Measurements from ENCODE around the gene C2orf81.
"Not testable (repeated sequence)": the region's sequence is repeated elsewhere in the genome, so short reads cannot be mapped to it uniquely, and the experiment has no call there.

Gene C2orf81

DNA sequence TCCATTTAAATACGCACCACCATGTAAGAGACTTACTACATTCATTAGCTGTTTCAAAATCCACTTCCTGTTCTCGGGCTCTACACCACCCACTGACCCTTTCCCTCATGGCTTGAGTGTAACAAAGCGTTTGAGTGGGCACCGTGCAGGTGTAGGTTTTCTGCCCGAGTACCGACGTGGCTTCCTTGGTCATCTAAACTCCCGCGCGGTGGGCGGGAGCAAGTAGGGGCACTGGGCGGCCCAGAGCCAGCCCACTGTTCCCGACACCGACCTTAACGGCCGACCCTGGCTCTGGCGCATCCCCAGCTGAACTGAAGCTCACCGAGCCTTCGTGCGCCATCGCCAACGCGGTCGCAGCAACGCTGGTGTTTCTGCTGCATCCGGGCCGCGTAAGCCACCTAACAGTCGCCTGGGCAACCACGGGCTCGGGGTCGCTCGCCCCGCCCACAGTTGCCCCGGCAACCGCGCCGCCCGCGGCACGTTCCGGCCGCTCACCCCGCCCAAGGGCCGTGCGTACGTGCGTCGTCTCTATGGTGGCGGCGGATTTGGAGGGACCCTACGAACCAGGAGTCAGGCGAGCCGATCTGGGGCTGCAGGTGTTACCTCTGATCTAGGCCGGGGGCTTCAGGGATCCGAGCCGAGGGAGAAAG is at the start of gene C2orf81, which contains the start of gene WDR54:
TSS of gene C2orf81 (minus strand) at position 399 of the 650 bp plus-strand sequence. CDS start at position 340, 59 bp downstream.
TSS of gene WDR54 (plus strand) at position 510 of the 650 bp plus-strand sequence. CDS start 424 bp downstream, outside the sequence.
- DNase-seq (ENCODE audit: low read depth): peak; percentile 95

DNA sequence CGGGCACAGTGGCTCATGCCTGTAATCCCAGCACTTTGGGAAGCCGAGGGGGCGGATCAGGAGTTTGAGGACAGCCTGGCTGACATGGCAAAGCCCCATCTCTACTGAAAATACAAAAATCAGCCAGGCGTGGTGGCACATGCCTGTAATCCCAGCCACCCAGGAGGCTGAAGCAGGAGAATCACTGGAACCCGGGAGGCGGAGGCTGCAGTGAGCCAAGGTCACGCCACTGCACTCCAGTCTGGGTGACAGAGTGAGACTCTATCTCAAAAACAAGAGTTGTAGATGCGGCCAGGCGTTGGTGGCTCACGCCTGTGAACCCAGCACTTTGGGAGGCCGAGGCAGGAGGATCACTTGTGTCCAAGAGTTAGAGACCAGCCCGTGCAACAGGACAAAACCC is 49.3 kb upstream of the C2orf81 start:
- DNase-seq (ENCODE audit: low read depth): not testable (repeated sequence)

DNA sequence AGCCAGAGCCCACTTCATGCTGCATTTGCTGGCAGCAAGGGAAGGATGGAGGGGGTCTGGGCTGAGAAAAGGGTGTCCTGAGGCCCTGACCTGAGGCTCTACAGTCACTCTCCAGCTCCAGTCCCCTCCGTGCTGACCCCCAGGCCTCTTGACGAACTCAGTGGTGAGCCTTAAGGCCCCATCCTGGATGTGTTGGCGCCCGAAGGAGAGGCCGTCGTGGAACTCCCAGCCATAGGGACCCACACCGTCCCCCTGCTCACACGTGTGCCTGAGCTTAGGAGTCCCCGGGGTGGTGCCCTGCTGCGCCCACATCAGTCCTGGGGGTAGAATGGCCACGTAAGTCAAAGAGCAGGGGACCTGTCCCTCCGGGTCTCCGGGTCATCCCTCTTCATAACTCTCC is 43.0 kb upstream of the C2orf81 start:
- DNase-seq (ENCODE audit: low read depth): no peak

DNA sequence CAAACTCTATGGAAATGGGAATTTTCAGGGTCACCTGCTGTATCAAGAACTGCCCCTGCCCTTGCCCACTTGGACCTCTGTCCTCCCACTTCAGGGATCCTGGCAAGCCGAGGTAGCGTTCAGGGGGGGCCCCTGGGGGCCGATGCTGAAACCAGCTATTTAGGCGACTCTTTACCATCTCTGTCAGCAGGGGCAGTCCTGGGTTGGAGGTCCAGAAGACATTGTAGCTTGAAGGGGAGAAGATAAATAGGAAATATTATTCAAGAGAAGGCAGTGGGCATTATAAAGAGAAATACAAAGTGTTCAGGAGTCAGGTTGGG is 41.3 kb upstream of the C2orf81 start:
- DNase-seq (ENCODE audit: low read depth): no peak

DNA sequence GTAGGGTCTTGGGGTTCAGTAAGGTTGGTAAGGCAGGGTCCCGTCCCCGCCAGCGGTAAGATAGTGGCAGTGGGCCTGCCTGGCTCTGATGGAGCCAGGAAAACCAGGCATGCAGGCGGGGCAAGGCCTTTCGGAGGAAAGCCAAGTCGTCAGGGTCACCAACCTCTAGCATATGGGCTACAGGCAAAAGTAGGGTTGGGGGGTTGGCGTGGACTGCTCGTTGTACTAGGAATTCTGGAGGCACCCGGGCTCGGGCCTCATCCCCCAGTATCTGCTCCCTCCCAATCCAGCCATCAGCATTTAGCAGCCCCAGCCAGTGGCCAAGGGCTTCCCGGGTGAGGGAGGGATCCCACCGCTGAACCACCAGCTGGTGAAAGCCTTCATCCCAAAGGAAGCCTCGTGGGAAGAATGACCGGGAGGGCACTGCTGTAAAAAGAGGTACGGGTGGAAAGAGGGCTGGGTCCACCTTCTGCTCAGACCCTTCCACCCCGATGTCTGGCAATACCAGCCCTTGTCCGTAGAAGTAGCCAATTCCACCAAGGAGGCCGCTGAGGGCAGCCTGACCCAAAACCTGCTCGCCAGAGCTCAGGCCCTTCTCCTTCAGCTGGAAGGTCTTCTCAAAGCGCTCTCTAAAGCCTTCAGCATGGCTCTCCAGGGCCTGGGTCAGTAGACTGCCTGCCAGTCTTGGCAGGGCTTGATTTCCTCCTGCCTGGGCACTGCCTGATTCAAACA is 40.8 kb upstream of the C2orf81 start:
- DNase-seq (ENCODE audit: low read depth): no peak

DNA sequence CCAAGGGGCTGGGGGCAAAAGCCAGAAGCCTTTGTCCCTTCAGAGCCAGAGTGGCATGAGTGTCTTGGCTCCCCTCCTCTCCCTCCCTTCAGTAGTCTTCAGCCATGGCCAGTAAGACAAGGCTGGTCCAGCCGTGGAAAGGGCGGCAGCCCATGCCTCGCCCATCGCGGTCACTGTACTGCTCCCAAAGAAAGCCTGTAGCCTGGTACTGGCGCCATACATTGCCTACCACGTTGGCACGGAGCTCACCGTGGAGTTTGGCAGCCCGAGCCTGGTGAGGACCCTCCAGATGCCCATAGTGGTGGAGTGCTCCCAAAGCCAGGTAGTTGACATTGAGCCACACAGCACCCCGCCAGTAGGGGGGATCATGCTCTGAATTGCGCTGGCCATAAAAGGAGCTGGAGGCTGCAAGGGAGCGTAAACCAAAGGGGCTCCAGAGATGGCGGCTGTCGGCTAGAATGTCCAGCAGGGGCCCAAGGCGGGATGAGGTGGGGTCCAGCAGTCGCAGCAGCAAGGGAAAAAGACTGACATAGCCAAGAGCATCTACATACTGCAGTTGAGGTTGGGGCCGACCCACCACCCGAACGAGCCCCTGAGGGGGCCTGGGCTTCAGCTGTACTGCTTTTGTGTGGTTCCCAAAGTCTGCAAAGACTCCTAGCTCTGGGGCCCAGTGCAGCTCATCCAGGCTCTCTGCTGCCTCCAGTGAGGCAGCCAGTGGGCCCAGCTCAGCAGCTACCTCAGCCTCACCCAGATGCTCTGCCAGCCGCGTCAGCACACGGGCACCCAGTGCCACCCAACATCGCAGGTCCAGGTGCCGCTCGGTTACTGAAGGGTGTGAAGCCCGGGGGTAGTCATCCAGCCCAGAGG is 40.0 kb upstream of the C2orf81 start:
- DNase-seq (ENCODE audit: low read depth): no peak

DNA sequence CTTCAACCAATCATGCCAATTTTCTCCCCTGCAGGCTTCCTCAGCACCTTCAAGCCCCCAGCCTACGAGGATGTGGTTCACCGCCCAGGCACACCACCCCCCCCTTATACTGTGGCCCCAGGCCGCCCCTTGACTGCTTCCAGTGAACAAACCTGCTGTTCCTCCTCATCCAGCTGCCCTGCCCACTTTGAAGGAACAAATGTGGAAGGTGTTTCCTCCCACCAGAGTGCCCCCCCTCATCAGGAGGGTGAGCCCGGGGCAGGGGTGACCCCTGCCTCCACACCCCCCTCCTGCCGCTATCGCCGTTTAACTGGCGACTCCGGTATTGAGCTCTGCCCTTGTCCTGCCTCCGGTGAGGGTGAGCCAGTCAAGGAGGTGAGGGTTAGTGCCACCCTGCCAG is 38.8 kb upstream of the C2orf81 start:
- not testable (repeated sequence) for DNase-seq (ENCODE audit: low read depth)

DNA sequence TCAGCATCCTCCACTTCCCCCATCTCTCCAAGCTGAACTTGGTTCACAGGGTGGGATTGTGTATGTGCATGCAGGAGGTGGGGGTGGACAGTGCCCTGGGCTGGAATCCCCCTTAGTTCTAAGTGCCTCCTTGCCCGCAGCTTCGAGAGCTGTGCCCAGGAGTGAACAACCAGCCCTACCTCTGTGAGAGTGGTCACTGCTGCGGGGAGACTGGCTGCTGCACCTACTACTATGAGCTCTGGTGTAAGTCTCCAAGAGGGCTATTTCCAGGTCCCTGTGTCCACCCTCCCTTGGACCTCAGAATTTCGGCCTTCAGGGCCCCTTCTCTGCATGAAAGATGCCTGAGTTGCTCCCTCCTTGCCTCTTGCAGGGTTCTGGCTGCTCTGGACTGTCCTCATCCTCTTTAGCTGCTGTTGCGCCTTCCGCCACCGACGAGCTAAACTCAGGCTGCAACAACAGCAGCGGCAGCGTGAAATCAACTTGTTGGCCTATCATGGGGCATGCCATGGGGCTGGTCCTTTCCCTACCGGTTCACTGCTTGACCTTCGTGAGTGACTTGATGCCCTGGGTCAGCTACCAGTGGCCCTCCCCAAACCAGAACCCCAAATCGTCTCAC is 38.2 kb upstream of the C2orf81 start:
- DNase-seq (ENCODE audit: low read depth): not testable (repeated sequence)

DNA sequence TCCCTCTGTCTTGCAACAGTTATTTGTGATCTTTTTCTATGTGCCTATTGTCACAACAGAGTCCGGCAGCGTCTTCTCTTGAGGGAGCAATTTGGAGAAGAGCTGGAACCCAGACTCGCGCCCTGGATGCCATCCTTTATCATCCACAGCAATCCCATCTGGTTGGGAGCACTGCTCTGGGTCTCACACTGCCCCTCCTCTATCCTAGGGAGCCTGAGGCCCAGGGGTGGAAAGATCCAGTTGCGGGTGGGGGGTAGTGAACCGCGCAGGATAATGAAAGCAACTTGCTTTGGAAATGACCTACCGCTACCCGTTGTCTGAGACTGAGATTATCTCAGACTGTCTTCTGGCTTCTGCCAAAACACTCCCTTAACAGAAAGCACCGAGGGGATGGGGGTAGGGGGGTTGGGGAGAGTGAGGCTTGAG is 37.5 kb upstream of the C2orf81 start:
- no peak for DNase-seq (ENCODE audit: low read depth)

DNA sequence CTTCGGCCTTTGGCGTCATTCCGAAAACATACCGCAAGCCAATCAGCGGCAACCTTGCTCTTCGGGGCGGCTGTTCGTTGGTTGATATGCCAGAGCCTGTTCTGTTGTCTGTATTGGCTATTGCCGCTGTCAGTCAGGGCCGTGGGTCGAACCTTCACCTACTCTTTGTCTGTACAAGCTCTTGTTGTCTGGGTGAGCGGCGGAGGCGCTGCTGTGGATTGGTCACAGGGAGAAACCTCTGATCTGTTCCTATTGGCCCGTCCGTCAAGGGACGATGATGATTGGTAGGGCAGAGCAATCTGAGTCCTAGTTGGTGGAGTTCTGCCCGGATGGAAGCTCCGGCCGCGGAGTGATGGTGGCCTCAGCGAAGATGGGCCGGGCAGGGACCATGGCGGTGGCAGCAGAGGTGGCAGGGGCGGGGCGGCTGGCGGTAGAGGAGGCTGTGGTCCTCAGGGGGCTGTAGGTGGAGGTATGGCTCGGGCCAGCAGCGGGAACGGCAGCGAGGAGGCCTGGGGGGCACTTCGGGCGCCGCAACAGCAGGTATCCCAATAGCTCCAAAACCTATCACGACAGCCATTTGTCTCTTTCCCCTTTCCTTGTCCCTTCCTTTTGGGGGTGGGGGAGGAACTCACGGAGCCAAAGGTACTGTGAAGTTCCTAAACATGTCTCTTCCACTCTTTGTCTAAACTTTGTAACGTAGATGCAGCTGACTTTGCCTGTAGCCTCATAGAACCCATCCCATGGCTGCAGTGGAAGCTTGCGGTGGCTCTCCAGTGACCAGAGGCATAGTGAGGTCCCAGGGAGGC is 36.9 kb upstream of the C2orf81 start, which contains the start of gene WBP1:
TSS of gene WBP1 (plus strand) at position 307 of the 806 bp plus-strand sequence. CDS start at position 472, 165 bp downstream.
- peak; percentile 98 for DNase-seq (ENCODE audit: low read depth)

DNA sequence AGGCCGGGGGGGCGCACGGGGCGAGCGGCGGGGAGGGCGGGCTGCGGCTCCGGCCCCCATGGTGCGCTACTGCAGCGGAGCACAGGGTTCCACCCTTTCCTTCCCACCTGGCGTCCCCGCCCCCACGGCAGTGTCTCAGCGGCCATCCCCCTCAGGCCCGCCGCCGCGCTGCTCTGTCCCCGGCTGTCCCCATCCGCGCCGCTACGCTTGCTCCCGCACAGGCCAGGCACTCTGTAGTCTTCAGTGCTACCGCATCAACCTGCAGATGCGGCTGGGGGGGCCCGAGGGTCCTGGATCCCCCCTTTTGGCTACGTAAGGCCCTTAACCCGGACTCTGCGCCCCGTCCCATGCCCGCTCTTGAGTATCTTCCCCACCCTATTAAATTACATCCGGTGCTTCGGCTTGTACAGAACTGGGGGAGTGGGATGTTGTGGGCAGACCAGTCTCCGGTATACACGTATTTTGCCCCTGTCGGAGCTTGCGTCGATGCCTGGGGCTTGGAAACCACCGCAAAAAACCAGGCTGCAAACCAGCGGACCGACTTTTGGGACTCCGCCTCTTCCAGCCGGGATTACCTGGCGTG is 36.2 kb upstream of the C2orf81 start:
- DNase-seq (ENCODE audit: low read depth): peak; percentile 79

DNA sequence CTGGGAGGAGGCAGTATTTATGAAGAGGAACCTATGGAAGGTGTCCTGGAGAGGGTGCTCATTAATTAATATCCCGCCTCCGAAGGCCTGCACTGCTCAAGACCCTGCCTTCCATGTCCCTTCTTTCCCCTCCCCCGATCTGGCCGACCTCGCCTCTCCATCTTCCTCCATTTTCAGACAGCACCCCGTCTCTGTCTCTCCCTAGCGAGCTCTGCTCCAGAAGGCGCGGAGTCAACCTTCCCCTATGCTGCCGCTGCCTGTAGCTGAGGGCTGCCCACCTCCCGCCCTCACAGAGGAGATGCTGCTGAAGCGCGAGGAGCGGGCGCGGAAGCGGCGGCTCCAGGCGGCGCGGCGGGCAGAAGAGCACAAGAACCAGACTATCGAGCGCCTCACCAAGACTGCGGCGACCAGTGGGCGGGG is 35.7 kb upstream of the C2orf81 start:
- no peak for DNase-seq (ENCODE audit: low read depth)

DNA sequence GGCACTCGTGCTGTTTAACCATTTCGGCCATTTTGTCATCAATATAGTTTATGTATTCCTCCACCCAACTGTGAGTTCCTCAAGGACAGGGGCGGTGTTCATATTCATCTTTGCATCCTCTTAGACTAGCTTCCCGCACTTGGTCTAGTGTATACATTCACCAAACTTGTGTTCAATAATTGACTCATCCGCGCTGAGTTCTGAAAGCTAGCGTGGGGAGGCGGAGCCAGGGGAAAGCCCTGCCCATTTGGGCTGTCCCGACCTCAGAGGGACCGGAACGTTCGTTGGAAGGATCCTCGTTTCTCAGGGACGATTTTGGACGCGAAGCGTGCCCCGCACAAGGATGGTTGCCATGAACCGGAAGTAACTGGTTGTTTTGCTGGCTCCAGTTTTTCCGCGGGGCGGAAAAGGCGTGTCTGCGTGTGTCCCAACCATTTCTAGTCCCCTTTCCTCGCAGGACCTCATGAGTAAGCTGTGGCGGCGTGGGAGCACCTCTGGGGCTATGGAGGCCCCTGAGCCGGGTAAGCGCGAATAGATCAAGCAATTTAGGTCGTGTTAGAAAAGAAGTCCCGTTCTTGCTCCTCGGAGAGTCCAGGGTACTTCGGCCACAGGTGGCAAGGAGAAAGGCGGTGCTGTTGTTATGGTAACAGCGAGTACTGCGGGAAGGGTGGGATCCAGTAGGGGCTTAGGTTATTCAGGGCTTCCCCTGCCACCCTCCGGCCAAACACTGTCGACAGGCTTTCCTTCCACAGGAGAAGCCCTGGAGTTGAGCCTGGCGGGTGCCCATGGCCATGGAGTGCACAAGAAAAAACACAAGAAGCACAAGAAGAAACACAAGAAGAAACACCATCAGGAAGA is 33.5 kb upstream of the C2orf81 start, which contains the start of gene INO80B:
TSS of gene INO80B (plus strand) at position 434 of the 858 bp plus-strand sequence. CDS start at position 464, 30 bp downstream.
- DNase-seq (ENCODE audit: low read depth): peak; percentile 89

DNA sequence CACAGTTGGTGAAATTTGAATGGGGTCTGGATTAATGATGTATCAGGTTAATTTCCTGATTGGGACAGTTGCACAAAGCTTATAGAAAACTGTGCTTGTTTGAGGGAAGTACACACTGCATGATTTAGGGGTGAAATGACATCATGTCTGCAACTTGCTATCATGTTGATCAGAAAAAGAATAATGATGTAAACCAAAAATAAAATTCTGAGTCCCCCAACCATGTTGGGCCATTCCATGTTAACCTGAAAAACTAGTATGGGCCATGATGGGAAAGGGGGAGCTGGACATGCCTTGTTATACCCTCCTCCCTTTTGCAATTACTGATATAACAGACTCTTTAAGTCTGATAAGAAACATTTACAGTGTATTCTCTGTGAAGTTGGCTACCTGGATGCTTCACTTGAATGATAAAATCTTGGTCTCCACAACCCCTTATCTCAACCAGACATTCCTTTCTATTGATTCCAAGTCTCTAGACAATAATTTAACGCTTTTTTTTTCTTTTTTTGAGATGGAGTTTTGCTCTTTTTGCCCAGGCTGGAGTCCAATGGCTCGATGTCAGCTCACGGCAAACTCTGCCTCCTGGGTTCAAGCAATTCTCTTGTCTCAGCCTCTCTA is 29.3 kb upstream of the C2orf81 start:
- no peak for DNase-seq (ENCODE audit: low read depth)

DNA sequence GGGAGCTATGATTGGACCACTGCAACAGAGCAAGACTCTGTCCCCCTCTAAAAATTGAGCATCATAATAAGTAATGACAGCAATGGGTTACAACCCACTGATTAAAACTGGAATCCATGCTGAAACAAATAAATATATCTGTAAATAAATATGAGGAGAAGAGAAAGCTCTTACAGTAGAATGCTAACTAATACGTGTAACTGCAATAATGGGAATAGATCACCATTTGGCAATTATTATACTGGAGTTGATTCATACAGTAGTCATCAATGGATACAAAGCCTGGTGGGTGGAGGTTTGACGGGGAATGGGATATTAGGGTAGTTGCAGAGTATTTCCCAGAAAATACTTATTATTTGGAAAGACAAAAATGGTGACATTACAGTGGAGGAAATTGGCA is 27.4 kb upstream of the C2orf81 start:
- DNase-seq (ENCODE audit: low read depth): no peak

DNA sequence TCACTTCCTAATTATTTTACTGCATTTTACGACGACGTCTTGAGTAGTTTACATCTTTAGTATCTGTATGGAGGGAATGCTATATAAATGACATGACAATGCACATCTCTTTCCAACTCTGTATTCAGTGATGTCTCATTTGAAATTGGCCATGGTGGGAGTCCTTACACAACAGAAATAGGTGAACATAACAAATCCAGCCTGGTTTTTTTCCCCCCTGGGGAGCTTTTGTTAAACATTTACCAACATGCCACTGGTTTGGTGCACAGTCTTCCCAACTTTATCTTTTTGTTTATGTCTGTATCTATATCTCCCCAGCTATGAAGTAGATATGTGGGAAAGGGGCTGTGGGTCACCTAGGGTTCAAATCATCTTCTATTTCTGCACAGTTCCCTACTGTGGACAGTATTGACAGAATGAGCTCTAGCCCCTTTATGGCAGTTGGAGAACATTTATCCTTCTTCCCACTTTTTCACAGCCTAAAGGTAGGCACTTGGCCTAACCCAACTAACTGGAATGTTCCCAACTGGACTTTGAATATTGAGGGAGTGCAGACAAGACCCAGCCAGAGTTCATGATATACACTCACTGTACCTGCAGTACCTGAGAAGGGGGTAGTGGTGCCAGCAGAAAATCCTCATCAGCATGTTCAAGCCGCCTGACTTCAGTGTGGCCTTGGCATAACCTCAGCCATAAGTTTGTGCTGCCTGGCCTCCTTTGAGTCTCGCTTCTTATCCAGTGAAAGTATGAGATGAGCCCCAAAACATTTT is 26.0 kb upstream of the C2orf81 start:
- no peak for DNase-seq (ENCODE audit: low read depth)

DNA sequence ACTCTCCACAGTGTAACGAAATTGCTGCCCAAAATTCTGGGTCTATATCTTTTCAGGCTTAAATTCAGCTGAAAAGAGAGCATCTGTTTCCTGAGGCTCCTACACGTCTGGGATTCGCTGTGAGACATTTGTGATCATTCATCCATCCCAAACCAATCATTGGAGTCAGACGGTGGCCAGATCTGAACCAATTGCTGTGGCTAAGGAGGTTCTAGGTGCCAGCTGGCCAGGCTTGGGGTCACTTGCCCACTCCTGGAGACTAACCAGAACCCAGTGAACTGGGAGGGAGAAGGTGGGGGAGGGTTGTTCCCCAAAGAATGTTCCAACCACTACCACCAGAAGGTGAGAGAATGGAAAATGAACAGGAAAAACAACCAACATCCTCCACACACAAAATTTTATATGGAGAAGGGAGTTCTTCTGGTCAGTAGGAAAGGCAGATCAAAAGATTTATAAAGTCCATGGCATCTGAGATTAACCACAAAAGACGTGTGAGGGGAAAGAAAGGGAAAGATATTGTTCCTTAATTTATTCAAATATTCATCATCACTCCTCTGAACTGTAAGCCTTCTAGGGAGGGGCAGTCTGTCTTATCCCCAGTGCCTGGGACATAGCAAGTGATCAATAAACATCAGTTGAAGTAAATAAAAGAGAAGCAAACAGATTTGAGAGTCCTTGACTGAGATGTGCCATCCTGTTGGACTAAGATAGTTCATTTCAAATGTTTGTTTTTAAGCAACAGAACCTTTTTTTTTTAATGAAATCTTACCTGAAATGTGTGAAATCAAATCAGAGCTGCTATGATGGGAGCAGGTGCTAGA is 23.3 kb upstream of the C2orf81 start:
- DNase-seq (ENCODE audit: low read depth): no peak

All from stimulated activated CD8-positive, alpha-beta memory T cell treated with anti-CD3 and anti-CD28 coated beads, Interleukin-4, amount 100 ng/mL, for 24 hours (primary cell).